GM18499 (cell line): ENCODE data around the gene BMPER.

ENCODE experiments used
- ATAC-seq: cut with Tn5 transposase; IDR thresholded peaks from one replicate; pipeline ENCODE4 v1.9.1; 2021; ENCODE audit warnings: moderate number of reproducible peaks; ENCODE audit not compliant: insufficient read depth, unreplicated experiment

BMPER gene

DNA sequence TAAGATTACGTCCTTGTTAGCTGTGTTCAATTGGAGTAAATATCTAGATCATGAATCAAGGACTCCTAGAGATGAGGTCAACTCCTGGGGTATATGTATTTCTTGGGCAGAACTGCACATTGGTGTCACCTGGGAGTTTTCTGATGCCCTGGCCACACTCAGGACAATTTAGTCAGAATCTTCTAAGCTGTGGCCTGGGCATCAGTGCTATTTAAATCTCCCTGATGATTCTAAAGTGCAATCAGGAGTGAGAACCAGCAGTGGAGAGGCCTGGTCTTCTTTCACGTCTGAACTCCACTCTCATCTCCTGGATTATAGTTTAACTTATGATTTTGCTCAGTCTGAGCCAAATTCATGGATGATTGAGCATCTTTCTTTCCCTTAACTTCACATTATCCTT lies 218.0 kb downstream of the BMPER start:
- ATAC-seq, result no peak

DNA sequence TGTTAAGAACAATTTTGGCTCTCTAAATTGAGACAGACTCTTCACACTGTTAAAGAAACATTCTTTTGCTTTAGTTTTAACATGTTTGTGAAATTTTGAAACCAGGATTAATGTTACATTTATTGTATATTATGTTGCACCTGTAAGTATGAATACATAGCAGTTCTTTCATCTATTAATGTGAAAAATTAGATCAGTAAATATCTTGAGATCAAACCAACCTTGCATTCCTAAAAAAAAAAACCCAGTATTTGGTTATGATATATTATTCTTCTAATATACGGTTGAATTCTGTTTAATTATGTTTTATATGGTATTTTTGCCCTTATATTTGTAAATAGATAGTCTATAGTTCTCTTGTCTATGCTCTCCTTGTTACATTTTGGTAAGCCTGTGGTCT lies 219.4 kb downstream of the BMPER start:
- no peak for ATAC-seq

DNA sequence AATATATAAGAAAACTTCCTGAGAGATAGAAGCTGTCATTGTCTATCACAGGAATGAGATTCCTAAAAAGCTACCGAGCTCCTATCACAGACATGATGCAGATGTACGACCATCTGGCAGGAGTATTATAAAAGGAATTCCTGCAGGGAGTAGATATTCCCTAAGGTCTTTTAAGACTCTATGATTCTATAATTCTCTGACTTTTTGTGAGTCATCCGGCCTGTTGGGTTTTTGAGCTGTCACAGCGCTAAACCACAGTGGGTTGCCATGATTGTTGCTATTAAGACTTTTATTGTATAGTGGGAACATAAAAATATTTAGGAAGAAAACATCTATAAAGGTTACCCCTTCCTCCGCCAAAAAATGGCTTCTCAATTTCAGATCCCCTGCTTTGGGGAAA lies 223.4 kb downstream of the BMPER start:
- ATAC-seq, result no peak

DNA sequence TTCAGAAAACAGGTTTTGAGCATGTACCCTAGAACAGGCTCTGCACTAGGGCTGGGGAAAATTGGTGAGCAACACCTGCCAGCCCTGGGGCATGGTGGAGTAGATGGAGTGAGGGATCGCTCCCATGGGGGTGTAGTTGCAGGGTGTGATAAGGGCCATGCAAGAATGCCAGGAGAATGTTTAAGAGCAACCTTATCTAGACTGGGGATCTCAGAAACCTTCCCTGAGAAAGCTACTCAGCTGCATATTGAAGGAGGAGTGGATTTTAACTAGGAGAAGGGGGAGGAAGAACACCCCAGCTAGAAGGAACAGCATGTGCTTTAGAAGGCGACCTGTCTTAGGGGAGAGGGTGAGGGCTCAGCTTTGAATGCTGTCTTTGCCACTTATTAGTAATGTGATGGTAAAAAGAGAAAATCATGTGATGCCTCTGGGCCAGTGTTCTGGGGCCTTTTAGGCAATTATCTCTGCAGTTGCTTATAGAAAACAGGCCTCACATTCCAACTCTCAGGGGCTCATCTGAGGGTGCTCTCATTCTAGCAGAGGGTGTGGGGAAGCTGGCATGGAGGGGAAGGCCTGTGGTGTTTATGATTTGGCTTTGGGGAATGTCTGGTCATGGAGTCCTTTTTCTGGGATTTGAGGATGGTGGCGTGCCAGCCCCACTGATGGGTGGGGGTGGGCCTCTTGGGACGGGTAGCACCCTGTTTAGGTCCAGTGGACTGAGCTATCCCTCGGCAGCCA lies 225.4 kb downstream of the BMPER start:
- no peak for ATAC-seq

DNA sequence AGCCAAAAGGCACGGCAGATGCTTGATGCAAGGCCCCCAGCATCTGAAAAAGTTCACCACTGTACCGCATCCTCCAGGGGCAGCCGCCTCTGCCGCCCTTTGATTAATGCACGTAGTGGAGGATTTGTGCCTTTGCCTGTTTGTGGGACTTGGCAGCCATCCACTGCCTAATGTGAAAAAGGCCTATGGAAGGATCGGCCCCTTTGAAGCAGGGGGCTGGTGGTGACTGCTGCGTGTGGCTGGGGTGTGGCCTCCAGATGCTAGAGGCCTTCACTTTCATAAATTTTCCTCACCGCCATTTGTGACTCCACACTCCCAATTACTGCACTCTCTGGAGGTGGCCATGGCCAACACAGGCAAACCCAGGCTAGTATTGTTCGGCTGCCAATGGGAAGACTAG lies 226.0 kb downstream of the BMPER start:
- no peak for ATAC-seq

DNA sequence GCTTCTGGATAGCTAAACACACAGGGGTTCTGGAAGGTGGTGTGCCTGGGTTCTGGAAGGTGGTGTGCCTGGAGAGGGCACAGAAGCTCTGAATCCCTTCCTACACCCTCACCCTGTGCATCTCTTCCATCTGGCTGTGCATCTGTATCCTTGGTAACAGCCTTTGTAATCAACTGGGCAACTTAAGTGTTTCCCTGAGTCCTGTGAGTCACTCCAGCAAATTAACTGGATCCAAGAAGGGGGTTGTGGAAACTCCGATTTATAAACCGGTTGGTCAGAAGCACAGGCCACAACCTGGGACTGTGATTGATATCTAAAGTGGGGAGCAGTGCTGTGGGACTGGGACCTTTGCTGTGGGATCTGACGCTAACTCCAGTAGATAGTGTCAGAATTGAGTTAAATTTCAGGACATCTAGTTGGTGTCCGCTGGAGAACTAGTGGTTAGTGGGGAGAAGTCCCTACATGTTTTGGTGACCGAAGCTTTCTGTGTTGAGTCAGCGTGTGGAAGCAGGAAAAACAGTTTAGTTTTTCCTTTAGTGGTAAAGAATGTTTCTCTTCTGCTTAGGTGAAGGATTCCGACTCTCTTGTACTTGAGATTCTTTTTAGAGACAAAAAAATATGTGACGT lies 228.1 kb downstream of the BMPER start:
- no peak for ATAC-seq

DNA sequence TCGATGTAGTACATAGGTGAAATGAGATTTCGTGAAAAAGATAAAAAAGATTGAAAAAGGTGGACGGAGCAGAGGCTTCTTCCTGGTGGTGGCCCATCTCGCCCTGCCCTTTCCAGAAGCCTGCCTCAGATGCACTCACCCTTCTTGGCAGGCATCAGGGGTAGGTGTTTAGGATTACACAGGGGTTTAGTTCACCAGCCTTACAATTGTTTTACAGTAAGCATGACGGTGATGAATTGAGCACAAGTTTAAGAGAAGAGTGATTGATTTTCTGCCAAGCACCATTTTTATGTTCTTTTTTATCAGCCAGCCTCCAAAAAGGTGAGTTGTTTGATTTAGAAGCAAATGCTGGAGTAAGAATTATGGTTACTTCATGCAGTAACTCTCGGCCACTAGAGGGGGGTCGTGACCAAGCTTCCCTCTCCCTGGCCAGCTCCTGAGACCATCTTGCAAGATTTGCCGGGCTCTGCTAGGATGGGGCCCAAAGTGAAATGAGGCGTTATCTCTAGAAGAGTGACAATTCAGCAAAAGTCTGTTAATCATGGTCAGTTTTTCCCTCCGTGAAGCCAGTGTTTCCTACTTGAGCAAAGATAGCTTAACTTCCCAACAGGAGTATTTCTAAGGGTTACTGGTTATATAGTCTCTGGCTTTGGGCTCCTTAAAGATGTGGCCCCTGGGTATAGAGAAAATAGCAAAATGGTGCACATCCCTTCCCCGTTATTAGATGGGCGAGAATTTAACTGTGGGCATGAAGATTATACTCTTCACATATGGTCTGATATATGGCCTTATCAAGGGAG lies 228.8 kb downstream of the BMPER start:
- ATAC-seq, result no peak

DNA sequence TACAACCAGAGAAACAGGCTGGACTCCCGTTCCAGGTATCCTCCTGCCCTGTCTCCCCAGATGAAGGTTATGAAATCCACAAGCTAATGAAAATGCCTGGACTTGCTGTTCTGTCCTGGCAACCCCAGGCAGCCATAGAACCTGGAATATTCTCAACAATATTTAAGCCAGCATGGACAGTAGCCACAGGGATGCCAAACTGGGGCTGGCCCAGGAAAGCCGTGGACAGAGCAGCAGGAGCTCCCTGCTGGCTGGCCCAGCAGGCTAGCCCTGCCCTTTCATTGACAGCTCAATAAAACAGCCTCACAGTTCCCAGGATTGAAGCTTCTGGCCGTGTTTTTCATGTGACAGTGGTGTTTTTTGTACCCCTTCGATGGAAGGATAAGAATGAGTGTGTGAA lies 230.6 kb downstream of the BMPER start:
- ATAC-seq, result no peak

DNA sequence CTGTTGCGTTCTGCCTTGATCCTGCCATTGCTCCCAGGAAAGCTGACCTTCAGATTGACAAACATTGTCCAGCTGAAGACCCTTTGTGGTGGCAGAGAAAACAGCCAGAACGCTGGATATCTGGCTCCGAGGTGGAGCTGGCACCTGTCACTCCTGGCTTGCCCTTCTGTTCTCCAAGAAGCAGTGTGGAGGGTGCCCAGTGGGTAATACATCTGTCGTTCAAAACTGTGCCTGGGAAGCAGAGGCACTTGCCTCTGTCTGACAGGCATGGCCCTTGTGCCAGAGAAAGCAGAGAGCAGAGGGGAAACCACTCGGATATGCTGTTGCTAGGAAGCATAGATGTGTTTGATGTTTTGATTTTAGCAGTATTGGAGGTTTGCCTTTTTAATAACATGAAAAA lies 231.4 kb downstream of the BMPER start:
- no peak for ATAC-seq

DNA sequence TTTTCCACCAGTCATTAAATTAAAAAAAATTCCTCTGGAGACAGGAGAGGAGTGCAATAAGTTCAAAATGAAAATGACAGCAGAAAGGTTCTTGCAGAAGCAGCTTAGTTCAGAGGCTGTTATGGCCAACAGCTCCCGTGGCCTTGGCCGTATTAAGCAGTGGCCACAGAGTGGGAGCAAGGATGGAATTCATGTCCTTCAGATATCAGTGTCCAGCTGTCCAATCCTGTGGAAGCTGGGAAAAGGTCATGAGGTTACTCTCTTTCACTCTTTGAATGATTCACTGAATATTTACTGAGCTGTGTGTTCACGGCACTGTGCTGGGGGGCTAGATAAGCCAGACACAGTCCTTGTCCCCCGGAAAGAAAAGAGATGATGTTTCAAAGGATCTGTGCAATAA lies 231.8 kb downstream of the BMPER start:
- ATAC-seq, result no peak

DNA sequence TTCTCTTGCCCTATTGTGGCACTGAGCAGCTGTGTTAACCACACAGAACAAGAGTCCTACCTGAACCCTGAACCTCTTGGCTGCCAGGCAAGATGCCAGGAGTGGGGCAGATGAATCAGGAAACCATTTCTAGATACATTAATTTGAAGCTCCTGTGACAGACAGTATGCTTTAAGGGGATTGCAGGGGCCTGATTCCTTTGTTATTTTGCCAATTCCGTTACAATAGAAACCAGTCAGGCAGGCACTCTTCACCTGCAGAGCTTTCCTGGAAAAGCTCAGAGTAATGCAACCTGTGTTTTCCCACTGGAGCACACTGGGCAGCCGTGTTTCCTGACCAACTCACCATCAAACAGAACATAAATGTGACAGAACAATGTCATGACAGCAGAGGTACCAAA lies 233.1 kb downstream of the BMPER start:
- no peak for ATAC-seq

DNA sequence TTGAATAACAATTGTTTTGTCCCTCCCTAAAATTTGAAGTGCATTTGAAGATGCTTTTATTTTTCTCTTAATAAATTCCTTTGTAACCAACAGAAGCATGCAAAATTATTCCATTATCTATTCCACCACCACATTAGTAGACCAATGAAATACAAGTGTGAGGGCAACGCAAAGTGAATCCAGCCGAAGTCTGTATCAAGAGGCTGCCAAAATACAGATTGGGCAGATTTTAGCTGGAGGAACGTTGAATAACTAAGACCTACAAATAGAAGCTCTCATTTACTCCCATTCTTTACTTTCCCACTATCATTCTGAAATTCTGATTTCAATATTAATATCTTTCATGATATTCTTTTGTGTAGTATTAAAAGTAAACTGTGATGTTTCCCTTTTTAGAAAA lies 233.7 kb downstream of the BMPER start:
- no peak for ATAC-seq

DNA sequence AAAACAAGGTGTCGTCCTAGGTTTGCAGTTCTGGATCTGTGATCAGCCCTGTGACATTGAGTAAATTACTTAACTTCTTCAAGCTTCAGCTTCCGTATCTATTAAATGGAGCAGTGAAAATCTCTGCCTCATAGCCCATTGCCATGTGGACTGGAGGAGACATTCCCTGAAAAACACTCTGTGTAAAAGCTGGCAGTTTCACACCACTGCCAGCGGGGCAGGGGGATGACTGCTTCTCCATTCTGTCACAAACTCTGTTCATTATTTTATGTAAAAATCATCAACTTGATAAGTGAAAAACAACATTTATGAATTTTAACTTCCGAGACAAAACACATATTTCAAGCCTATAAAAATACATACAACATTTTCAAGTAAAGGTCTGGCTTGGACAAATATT lies 234.7 kb downstream of the BMPER start:
- ATAC-seq, result no peak

DNA sequence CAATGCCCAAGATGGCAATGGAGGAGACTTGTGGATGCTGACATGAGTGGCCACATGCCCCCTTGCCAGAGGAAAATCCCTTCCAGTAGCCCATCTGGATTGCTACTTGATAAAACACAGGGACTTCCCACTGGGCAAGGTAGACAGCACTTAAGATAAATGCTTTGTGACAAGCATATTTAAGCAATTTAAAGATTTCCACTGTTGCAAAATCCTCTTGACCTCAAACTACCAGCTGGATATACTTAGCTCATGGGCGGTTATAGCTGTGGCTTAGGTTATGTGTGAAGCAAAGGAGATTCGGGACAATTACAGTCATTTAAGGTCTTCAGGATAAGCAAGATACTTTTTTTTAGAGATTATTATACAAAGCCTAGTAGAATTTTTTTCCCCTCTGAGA lies 238.1 kb downstream of the BMPER start:
- ATAC-seq, result no peak

DNA sequence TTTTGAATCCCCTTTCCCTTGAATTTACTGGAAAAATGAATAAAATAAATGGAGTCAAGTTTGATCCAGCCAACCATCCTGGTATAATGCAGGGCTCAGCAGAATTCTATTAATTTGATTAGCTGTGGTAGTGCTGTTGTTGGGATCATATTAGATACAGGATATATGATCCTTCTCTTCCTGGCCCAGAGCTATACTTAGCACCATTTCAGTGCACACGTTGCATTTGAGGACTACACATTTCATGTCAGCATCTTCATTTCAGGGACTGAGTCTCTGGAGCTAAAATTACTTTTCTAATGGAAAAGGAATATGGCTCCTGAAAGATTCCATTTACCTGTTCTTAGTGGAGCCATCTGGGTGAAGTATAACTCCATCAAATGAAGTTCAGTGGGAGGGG lies 240.3 kb downstream of the BMPER start:
- no peak for ATAC-seq

DNA sequence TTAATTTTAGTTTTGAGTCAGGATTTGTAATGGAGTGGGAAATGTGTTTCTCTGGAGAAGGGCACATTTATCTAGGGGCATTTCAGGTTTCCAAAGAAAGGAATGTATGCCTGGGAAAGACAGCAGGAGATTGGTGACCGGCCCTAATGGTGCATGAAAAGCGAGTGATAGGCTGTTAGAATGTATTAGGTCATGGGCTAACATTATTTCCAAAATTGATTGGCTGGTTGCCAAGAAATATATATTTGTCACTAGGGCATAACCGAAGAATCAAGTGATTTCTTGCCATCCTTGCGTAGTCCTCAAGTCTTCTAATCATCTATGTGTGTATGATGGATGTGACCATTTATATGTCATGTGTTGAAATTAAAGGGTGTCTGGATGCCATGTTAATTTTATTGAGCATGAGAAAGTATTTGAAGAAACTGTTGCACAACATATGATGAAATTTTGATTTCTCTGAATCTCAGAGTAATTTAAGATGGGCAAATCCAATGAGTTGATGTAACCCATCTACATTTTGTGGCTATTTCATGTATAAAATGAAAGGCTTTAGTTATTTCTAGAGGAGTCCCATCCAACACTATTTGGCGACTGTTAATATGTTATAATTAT lies 248.4 kb downstream of the BMPER start:
- no peak for ATAC-seq

DNA sequence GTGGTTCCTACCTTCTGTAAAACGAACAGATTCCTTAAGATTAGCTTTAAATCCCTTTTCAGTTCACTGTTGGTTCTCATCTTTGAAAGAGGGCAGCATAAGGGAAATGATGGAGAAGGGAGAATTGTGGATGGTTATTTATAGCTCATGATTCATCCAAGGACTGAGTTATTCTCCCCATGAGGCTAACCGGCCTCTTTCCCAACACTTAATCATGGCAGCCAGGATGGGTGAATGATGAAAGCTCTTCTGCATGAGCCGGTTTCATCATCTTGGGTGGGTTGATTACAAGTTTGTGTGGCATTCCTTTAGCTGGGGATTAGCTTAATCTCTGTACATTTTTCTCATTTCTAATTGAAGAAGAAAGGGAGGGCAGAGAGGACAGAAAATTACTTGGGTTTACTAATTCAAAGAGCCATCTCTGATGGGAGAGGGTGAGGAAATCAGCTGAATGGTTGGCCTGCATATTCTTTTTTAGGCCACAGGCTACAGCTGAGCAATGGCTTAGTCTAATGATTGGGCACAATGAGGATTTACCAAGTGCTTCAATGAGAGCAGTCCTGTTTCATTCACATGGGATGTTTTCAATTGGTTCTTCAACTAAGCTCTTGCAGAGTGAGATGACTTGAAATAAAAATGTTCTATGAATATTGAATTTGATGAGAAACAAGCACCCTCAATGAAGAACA lies 250.0 kb downstream of the BMPER start:
- ATAC-seq, result no peak

DNA sequence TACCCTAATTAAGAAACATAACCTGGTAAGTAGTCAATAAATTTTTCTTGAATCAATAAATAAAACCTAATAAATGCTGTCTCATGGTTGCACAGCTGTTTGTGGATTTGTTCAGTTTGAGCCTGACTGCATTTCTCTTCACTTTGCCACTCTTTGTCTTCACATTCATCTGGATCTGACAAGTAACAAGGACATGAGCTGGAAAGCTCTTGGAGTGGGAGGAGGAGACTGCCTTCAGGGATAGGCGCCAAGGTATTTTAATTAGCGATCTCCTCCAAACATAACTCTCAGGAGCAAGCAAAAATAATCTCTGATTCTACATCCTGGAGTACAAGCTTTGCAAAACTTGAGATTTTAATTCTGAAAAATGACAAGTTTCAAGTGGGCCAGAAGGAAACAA lies 251.0 kb downstream of the BMPER start:
- no peak for ATAC-seq

DNA sequence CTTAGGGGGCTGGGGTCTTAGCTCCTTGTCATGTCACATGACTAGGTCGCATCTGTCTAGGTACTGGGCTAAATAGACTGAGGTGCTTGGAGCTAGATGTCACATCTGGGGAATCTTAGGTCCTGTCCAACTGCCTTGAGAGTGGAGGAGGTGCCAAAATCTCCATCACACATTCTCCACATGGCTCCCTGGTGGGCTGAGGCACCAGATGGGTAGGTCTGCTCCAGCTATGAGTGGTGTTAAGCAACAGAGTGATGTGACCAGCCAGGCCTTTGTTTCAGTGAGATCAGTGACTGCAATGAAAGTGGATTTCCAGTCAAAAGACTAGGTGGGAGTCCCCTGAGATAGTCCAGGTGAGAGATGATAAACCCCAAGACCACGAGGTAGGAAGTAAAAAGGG lies 251.8 kb downstream of the BMPER start:
- no peak for ATAC-seq

DNA sequence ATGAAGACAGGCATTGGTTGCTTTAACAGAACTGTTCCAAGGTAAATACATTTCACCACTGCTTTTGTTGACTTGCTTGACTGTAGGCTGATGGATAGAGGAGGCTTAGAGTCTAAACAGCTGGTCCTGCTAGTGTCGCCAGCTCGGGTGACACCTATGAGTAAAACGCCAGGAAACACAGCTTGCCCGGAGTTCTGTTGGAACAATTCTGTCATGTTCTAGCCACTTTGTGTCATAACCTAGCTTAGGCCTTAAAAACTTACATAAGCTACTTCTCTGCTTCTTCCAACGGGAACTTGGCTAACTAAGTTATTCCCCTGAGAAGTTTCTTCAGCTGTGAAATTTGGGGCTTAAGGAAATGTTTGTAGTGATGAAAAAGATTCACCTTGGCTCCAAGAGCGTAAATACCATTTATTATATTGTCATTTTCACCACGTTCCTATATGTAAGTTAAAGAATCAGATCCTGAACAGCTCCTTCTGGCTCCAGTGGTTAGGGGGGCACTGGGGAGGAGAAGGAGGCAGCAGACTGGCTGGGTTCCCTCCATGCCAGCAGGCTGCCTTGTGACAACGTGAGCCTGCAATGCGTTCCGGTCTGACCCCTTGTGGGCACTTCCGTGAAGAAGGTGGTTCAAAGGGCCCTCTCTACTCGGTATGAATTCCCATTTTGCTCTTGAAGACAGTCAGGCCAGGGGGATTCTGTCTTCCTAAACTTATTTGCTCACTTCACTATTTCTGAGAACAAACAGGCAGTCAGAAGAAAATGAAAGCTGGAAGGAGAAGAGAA lies 253.2 kb downstream of the BMPER start:
- ATAC-seq, result no peak
